Measurements from ENCODE around the gene PEX11A. TPM values are rescaled to one million over a fixed set of nuclear protein-coding genes. Genes with fewer than 3 reads are reported as not detected.

The PEX11A gene
- total RNA-seq, 1 experiment from 2014 or later, result 1.3 TPM

DNA sequence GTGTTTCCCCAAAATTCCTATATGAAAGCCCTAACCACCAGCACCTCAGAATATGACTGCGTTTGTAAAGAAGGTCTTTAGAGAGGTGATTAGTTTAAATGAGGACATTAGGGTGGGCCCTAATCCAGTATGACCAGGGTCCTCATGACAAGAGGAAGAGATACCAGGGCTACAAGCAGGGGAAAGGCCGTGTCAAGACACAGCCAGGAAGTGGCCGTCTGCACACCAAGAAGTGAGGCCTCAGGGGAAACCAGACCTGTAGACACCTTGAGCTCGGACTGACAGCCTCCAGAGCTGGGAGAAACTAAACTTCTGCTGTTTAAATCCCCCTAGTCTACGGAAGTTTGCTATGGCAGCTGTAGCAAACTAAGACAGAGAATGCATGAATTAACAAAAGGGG, 49.5 kb downstream of the PEX11A start:
- Histone ChIP-seq H3T11ph (ENCODE audit: low read length) (no peak overlapping the region), H3K23ac (ENCODE audit: insufficient read length, low read depth, low read length) (no peak overlapping the region), H2BK20ac (ENCODE audit: low read depth, low read length, poor library complexity, severe bottlenecking) (no peak overlapping the region), H3K9ac (ENCODE audit: extremely low read depth, insufficient read length, low read length) (no peak overlapping the region), H3K79me1 (ENCODE audit: insufficient read depth, low read depth, low read length, poor library complexity, severe bottlenecking) (no peaks in the 10 kb centered on the region), H3K4me1 (ENCODE audit: insufficient read depth, low read length) (no peaks in the 10 kb centered on the region), H2BK15ac (ENCODE audit: low read depth, low read length) (no peak overlapping the region), H3K18ac (ENCODE audit: insufficient read length, low read depth, low read length) (no peak overlapping the region), H3K79me2 (ENCODE audit: insufficient read depth, low read length) (no peaks in the 10 kb centered on the region), H3K4ac (ENCODE audit: low read depth, low read length) (no peak overlapping the region), H4K5ac (ENCODE audit: insufficient read length, low read depth, low read length) (no peak overlapping the region), H2BK5ac (ENCODE audit: insufficient read length, low read length) (no peak overlapping the region), H3K4me2 (ENCODE audit: insufficient read depth, insufficient read length, low read length) (no peak overlapping the region), H2AK5ac (ENCODE audit: insufficient read length, low read length) (no peak overlapping the region), H2BK120ac (ENCODE audit: low read depth, low read length, poor library complexity, severe bottlenecking) (no peak overlapping the region), H3K56ac (ENCODE audit: insufficient read length, low read depth, low read length) (no peak overlapping the region), H3K27ac (ENCODE audit: insufficient read length, low read depth, low read length) (no peak overlapping the region), H4K91ac (ENCODE audit: insufficient read length, low read depth, low read length) (no peak overlapping the region), H3K9me3 (ENCODE audit: control insufficient read depth, low read depth, low read length) (no peaks in the 10 kb centered on the region), H3K23me2 (ENCODE audit: insufficient read length, low read depth, low read length, poor library complexity, severe bottlenecking) (no peaks in the 10 kb centered on the region), H3K27me3 (ENCODE audit: insufficient read depth, low read length) (no peaks in the 10 kb centered on the region), H4K8ac (replicated peaks; ENCODE audit: insufficient read length, low read depth, low read length) (no peak overlapping the region), H3K14ac (ENCODE audit: insufficient read depth, low read length) (no peak overlapping the region), H2AFZ (ENCODE audit: low read length) (no peak overlapping the region), H2BK12ac (ENCODE audit: insufficient read length, low read depth, low read length) (no peak overlapping the region), H4K20me1 (ENCODE audit: control insufficient read depth, insufficient read depth, insufficient read length) (no peaks in the 10 kb centered on the region)
- no peaks in the 10 kb centered on the region for H3K27me3 Mint-ChIP-seq (ENCODE audit: low read depth)
- H3K9me3 Mint-ChIP-seq, result peaks cover 3 to 6% of the 10 kb centered on the region in 2 experiments; a peak in 3 of 5 replicates
- TF ChIP-seq, protein P1, sequence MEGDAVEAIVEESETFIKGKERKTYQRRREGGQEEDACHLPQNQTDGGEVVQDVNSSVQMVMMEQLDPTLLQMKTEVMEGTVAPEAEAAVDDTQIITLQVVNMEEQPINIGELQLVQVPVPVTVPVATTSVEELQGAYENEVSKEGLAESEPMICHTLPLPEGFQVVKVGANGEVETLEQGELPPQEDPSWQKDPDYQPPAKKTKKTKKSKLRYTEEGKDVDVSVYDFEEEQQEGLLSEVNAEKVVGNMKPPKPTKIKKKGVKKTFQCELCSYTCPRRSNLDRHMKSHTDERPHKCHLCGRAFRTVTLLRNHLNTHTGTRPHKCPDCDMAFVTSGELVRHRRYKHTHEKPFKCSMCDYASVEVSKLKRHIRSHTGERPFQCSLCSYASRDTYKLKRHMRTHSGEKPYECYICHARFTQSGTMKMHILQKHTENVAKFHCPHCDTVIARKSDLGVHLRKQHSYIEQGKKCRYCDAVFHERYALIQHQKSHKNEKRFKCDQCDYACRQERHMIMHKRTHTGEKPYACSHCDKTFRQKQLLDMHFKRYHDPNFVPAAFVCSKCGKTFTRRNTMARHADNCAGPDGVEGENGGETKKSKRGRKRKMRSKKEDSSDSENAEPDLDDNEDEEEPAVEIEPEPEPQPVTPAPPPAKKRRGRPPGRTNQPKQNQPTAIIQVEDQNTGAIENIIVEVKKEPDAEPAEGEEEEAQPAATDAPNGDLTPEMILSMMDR (conservative IDR thresholded peaks at IDR 0.05), result no peak
- H3K4me1 Mint-ChIP-seq, result no peaks in the 10 kb centered on the region
- H3K36me3 Mint-ChIP-seq (ENCODE audit: insufficient read depth in 1 of 3, low read depth in 3 of 3), result peaks cover 22 to 60% (median 46%) of the 10 kb centered on the region in 3 experiments
- WGBS (ENCODE audit: extremely low coverage, insufficient read length, low lambda C conversion rate), result no CpG with 5 or more reads among the region's 5 CpGs
- no peak overlapping the region for H3K27ac Mint-ChIP-seq
- H3K4me3 Mint-ChIP-seq, result no peak overlapping the region
- DNase-seq, result no peak

Data from H9 (cell line).